Endodermal cell (in vitro differentiated cells): ENCODE data around the gene STIM1. TPM values are rescaled to one million over a fixed set of nuclear protein-coding genes. Genes with fewer than 3 reads are reported as not detected.

Experiments used
- DNase-seq: peaks from one replicate; pipeline ENCODE4 v3.0.0-alpha.2; 2017
- H3K27ac ChIP-seq: 2 replicates; pipeline ENCODE4 v1.5.1; 2013; ENCODE audit warnings: mild to moderate bottlenecking, low read depth, low read length, moderate library complexity
- H3K27me3 ChIP-seq: 2 replicates; pipeline ENCODE4 v1.6.1; 2013; ENCODE audit warnings: mild to moderate bottlenecking, low read length, moderate library complexity; ENCODE audit not compliant: insufficient read depth, control insufficient read depth, poor library complexity, severe bottlenecking
- H3K36me3 ChIP-seq: 2 replicates; pipeline ENCODE4 v1.7.0; 2013; ENCODE audit warnings: mild to moderate bottlenecking, low read length, moderate library complexity; ENCODE audit not compliant: control insufficient read depth, insufficient read depth
- H3K4me1 ChIP-seq: one replicate; pipeline ENCODE4 v1.7.0; 2013; ENCODE audit warnings: low read length; ENCODE audit not compliant: control insufficient read depth, insufficient read depth
- H3K4me3 ChIP-seq: 2 replicates; pipeline ENCODE4 v1.5.1; 2013; ENCODE audit warnings: mild to moderate bottlenecking, low read length, moderate library complexity
- H3K9ac ChIP-seq: 2 replicates; pipeline ENCODE4 v1.6.1; 2013; ENCODE audit warnings: mild to moderate bottlenecking, low read length, moderate library complexity; ENCODE audit not compliant: poor library complexity, severe bottlenecking; ENCODE audit errors: extremely low read depth
- H3K9me3 ChIP-seq: 2 replicates; pipeline ENCODE4 v1.6.1; 2013; ENCODE audit warnings: mild to moderate bottlenecking, low read length, moderate library complexity; ENCODE audit not compliant: control insufficient read depth
- H3K27ac Mint-ChIP-seq: 2 replicates; pipeline ENCODE4 v1.8.0; 2020; ENCODE audit warnings: mixed read lengths
- H3K27me3 Mint-ChIP-seq: 2 replicates; pipeline ENCODE4 v1.8.0; 2021; ENCODE audit warnings: mild to moderate bottlenecking, mixed read lengths; ENCODE audit not compliant: insufficient read depth
- H3K36me3 Mint-ChIP-seq: 2 replicates; pipeline ENCODE4 v1.8.0; 2020; ENCODE audit warnings: low read depth, mixed read lengths
- H3K4me1 Mint-ChIP-seq: 2 replicates; pipeline ENCODE4 v1.8.0; 2020; ENCODE audit warnings: mixed read lengths
- H3K4me3 Mint-ChIP-seq: 2 replicates; pipeline ENCODE4 v1.8.0; 2020; ENCODE audit warnings: mild to moderate bottlenecking, moderate library complexity, mixed read lengths
- H3K9me3 Mint-ChIP-seq: 2 replicates; pipeline ENCODE4 v1.8.0; 2020; ENCODE audit warnings: mild to moderate bottlenecking, mixed read lengths
- WGBS, 2 experiments: methylation state at CpG; one replicate each; pipeline versions ENCODE4 v1.1.5 to v1.1.7; 2013; ENCODE audit warnings: missing lambda C conversion rate in 2 of 2, mixed read lengths in 1 of 2; ENCODE audit not compliant: insufficient coverage in 1 of 2, insufficient read length in 1 of 2; 5-methylcytosine and 5-hydroxymethylcytosine counted together
- total RNA-seq, 2 donors: library from RNA; stranded (reverse); fragmentation: NEBNext Ultra II Directional in 1 of 2; extraction: Animal tissue kit (Norgen Biotek cat#: 25700) in 1 of 2; gene quantifications; 2 replicates in 1 of 2; 3 replicates in 1 of 2; pipeline ENCODE4 v1.2.1, GENCODE V29; 2021
- TF ChIP-seq, protein P1 (sequence below): fragments of 200-600 bp; sonication (generic); conservative IDR thresholded peaks from 2 replicates; pipeline ENCODE4 v1.5.0; 2021; ENCODE audit warnings: antibody characterized with exemption, mild to moderate bottlenecking

STIM1 gene
- total RNA-seq, 2 donors from 2014 or later: 20.9 to 27.9 TPM

DNA sequence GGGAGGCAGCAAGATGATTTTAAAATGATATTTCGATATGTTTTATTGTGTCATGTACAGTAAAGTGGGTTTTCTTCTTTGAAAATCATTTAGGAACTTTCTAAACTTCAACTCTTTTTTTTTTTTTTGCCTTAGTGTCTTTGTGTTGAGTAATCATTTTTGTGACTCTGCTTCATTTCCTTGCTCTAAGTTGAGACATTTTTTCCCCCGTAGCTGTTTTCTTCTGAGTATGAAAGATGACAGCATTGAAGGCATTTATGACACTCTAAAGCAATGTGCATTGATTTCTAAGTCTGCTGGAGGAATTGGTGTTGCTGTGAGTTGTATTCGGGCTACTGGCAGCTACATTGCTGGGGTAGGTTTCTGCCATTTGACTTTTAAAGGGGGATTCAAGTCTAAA lies 262.6 kb downstream of the STIM1 start:
- H3K36me3 ChIP-seq: peaks cover 59% of the 10 kb centered on the region
- H3K4me1 ChIP-seq: no peaks in the 10 kb centered on the region
- no peak overlapping the region for H3K4me3 ChIP-seq
- Mint-ChIP-seq H3K27ac (no peak overlapping the region), H3K9me3 (no peaks in the 10 kb centered on the region), H3K4me1 (no peaks in the 10 kb centered on the region), H3K4me3 (no peak overlapping the region), H3K27me3 (no peaks in the 10 kb centered on the region), H3K36me3 (peaks cover 46% of the 10 kb centered on the region)
- no peak for DNase-seq
- H3K27me3 ChIP-seq: no peaks in the 10 kb centered on the region
- H3K9ac ChIP-seq: no peak overlapping the region
- TF ChIP-seq, protein P1, sequence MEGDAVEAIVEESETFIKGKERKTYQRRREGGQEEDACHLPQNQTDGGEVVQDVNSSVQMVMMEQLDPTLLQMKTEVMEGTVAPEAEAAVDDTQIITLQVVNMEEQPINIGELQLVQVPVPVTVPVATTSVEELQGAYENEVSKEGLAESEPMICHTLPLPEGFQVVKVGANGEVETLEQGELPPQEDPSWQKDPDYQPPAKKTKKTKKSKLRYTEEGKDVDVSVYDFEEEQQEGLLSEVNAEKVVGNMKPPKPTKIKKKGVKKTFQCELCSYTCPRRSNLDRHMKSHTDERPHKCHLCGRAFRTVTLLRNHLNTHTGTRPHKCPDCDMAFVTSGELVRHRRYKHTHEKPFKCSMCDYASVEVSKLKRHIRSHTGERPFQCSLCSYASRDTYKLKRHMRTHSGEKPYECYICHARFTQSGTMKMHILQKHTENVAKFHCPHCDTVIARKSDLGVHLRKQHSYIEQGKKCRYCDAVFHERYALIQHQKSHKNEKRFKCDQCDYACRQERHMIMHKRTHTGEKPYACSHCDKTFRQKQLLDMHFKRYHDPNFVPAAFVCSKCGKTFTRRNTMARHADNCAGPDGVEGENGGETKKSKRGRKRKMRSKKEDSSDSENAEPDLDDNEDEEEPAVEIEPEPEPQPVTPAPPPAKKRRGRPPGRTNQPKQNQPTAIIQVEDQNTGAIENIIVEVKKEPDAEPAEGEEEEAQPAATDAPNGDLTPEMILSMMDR: no peak
- no peaks in the 10 kb centered on the region for H3K9me3 ChIP-seq
- 90 to 100% methylated on average over 1 to 2 of the region's 3 CpGs for WGBS, 2 experiments
- H3K27ac ChIP-seq: no peak overlapping the region

DNA sequence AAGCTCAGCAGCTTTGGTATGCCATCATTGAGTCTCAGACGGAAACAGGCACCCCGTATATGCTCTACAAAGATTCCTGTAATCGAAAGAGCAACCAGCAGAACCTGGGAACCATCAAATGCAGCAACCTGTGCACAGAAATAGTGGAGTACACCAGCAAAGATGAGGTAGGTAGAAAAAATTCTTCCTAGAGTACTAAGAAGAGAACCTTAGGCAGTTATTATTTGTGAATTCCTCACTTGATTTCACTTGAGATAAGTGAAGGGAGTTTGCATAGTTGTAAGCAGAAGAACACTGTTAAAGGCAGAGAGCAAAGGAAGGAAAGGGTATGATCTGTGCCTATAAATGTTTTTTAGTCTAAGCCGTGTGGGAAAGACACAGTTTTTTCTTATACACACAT lies 267.8 kb downstream of the STIM1 start:
- DNase-seq: no peak

DNA sequence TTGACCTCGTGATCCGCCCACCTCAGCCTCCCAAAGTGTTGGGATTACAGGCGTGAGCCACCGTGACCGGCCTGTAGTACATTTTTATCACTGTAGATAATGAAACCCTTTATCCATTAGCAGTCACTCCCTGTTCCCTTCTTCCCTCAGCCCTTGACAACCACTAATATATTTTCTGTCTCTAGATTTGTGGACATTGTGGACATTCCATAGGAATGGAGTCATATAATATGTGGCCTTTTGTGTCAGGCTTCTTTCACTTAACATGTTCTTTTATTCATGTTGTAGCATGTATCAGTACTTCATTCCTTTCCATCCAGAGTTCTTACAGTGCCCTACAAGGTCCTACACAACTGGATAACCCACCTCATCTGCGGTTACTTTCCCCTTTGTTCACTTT lies 269.7 kb downstream of the STIM1 start:
- H3K27ac Mint-ChIP-seq: no peak overlapping the region
- no peaks in the 10 kb centered on the region for H3K27me3 ChIP-seq
- no peak overlapping the region for H3K4me3 ChIP-seq
- H3K9me3 ChIP-seq: peaks cover under 1% of the 10 kb centered on the region
- TF ChIP-seq, protein P1: no peak
- peaks cover 5% of the 10 kb centered on the region for H3K4me1 Mint-ChIP-seq
- H3K9me3 Mint-ChIP-seq: no peaks in the 10 kb centered on the region
- H3K36me3 Mint-ChIP-seq: peaks cover 55% of the 10 kb centered on the region
- H3K9ac ChIP-seq: no peak overlapping the region
- no peak for DNase-seq
- no peaks in the 10 kb centered on the region for H3K27me3 Mint-ChIP-seq
- H3K36me3 ChIP-seq: peaks cover 77% of the 10 kb centered on the region
- no peak overlapping the region for H3K27ac ChIP-seq
- H3K4me3 Mint-ChIP-seq: no peak overlapping the region
- H3K4me1 ChIP-seq: no peaks in the 10 kb centered on the region
- 98 to 100% methylated on average over 4 to 6 of the region's 6 CpGs for WGBS, 2 experiments

More for the DNA sequence above, 267.8 kb downstream of the STIM1 start:
- no peak overlapping the region for H3K4me3 Mint-ChIP-seq
- H3K36me3 Mint-ChIP-seq: peaks cover 58% of the 10 kb centered on the region
- Histone ChIP-seq H3K36me3 (peaks cover 70% of the 10 kb centered on the region), H3K27me3 (no peaks in the 10 kb centered on the region), H3K9me3 (no peaks in the 10 kb centered on the region), H3K9ac (no peak overlapping the region), H3K27ac (no peak overlapping the region), H3K4me3 (no peak overlapping the region), H3K4me1 (no peaks in the 10 kb centered on the region)
- H3K9me3 Mint-ChIP-seq: no peaks in the 10 kb centered on the region
- no peaks in the 10 kb centered on the region for H3K27me3 Mint-ChIP-seq
- H3K27ac Mint-ChIP-seq: no peak overlapping the region
- 92 to 95% methylated on average over 3 to 4 of the region's 4 CpGs for WGBS, 2 experiments
- TF ChIP-seq, protein P1: no peak
- peaks cover 5% of the 10 kb centered on the region for H3K4me1 Mint-ChIP-seq
